ENCODE results near the gene MDFI. TPM values are rescaled to one million over a fixed set of nuclear protein-coding genes. Genes with fewer than 3 reads are reported as not detected.

The MDFI gene
- polyA plus RNA-seq, 2 of the 4 experiments (the other 2 are of a cell fraction): 0.06 to 0.30 TPM

DNA sequence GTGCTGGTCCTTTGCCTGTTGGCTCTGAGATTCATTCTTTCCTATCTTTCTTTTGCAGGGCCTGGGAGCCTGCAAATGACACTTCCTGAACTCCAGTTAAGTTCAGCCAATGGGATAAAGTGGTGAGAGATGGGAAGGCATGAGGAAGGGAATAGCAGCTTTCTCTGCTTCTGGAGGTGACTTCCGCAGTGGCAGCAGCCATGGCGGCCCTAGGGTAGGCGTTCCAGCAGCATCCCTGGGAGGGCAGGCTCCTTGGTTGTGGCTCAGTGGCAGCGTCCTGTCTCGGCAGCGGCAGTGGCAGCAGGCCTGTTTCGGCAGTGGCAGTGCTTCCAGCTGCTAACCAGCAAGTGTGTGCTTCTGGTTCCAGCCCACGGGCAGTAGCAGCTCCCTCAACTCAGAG, 7.3 kb upstream of the MDFI start:
- TF ChIP-seq TFCP2L1 (CRISPR knock-in tag; IDR thresholded peaks at IDR 0.05): no peak
- no peak for TF ChIP-seq FOSB (CRISPR knock-in tag; IDR thresholded peaks at IDR 0.05)
- TF ChIP-seq HOXB13 (CRISPR knock-in tag; IDR thresholded peaks at IDR 0.05; ENCODE audit: low read depth): no peak
- TF ChIP-seq, protein P1, sequence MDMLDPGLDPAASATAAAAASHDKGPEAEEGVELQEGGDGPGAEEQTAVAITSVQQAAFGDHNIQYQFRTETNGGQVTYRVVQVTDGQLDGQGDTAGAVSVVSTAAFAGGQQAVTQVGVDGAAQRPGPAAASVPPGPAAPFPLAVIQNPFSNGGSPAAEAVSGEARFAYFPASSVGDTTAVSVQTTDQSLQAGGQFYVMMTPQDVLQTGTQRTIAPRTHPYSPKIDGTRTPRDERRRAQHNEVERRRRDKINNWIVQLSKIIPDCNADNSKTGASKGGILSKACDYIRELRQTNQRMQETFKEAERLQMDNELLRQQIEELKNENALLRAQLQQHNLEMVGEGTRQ (IDR thresholded peaks at IDR 0.05): no peak
- TF ChIP-seq CHD2 (IDR thresholded peaks at IDR 0.05; ENCODE audit: low read length, partially characterized antibody): no peak
- TF ChIP-seq HDAC2 (IDR thresholded peaks at IDR 0.05): no peak
- no peak for TF ChIP-seq HOXA7 (CRISPR knock-in tag; IDR thresholded peaks at IDR 0.05)
- no peak for TF ChIP-seq FOSL2 (IDR thresholded peaks at IDR 0.05)
- TF ChIP-seq FOSL2 (CRISPR knock-in tag; IDR thresholded peaks at IDR 0.05): no peak
- TF ChIP-seq CBX2 (IDR thresholded peaks at IDR 0.05; ENCODE audit: borderline replicate concordance, low read depth): no peak
- TF ChIP-seq CEBPB (IDR thresholded peaks at IDR 0.05): no peak
- no peaks in the 10 kb centered on the region for H3K4me1 ChIP-seq
- no peak overlapping the region for H3K4me2 ChIP-seq
- DNase-seq (ENCODE audit: low read depth in 1 of 2, low spot score in 1 of 2): no peak
- 44% methylated on average over 1 of the region's 8 CpGs for WGBS (ENCODE audit: missing lambda C conversion rate)
- H3K4me3 ChIP-seq: no peak overlapping the region
- H3K27ac ChIP-seq: no peak overlapping the region
- POLR2A ChIA-PET: interaction anchor here (0.6 kb wide), 1 partner anchor 28 kb away, joined by 5 read pairs; no protein-coding TSS in a partner anchor
- FAIRE-seq: no peak
- CTCF ChIA-PET: interaction anchor here (0.8 kb wide), 2 partner anchors 19 to 262 kb away, joined by 3 read pairs; no protein-coding TSS in a partner anchor
- no peaks in the 10 kb centered on the region for H3K9me3 ChIP-seq
- peak in 1 of 2 experiments; percentile 54; a peak in 2 of 6 replicates for ATAC-seq

DNA sequence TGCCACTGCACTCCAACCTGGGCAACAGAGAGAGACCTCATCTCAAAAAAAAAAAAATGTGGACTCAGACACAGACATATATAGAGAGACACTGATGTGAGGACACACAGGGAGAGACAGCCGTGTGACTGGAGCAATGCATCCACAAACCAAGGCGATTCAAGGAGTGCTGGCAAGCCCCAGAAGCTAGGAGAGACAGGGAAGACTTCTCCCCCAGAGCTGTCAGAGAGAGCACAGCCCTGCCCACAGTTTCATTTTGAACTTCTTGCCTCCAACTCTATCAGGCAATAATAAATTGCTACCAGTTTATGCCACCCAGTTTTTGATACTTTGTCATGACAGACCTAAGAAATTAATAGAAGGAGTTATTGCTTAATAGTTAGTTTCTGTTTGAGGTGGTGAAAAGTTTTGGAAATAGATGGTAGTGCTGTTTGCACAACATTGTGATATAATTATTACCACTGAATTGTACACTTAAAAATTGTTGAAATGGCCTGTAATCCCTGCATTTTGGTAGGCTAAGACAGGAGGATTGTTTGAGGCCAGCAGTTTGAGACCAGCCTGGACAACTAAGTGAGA, 5.1 kb upstream of the MDFI start:
- Histone ChIP-seq H3K4me2 (no peak overlapping the region), H3K27ac (no peak overlapping the region), H3K9me3 (no peaks in the 10 kb centered on the region), H3K4me3 (no peak overlapping the region), H3K4me1 (0 out of 3 replicates have a peak, but pooled peaks cover 6% of the 10 kb centered on the region)
- WGBS (ENCODE audit: missing lambda C conversion rate): 42% methylated on average over 2 of the region's 2 CpGs
- ATAC-seq: no peak
- FAIRE-seq: no peak
- ChIA-PET CTCF (interaction anchor here (1.1 kb wide), 1 partner anchor 29 kb away, joined by 3 read pairs; no protein-coding TSS in a partner anchor), POLR2A (no interaction called here)
- no peak for DNase-seq (ENCODE audit: low read depth in 1 of 2, low spot score in 1 of 2)
- TF ChIP-seq ZSCAN20 (CRISPR knock-in tag; IDR thresholded peaks at IDR 0.05) (no peak), NR3C1 (IDR thresholded peaks at IDR 0.05) (no peak), BHLHE40 (IDR thresholded peaks at IDR 0.05; ENCODE audit: low read depth, low read length) (no peak)

DNA sequence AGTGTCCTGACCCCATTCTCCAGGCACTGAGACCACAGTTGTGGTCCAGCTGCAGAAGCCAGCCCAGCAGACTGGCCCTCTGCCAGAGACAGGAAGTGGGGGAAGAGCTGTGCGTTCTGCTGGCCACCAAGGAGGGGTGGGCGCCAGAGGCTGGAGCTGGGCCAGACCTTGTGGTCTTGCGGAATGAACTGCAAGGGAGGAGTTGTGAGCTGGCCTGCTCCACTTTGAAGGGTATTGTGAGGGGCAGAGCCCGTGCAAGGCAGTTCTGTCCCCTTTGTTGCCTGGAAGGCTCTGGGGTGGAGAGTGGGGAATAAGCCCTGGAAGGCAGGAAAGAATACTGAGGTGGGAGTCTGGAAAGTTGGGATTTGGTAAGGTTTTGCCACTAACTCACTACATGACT, 3.6 kb upstream of the MDFI start:
- DNase-seq (ENCODE audit: low read depth in 1 of 2, low spot score in 1 of 2): no peak
- H3K4me1 ChIP-seq: 0 out of 3 replicates have a peak, but pooled peaks cover 6% of the 10 kb centered on the region
- no peak for TF ChIP-seq RNF2 (IDR thresholded peaks at IDR 0.05; ENCODE audit: borderline replicate concordance, low read depth)
- TF ChIP-seq CHD2 (IDR thresholded peaks at IDR 0.05; ENCODE audit: low read length, partially characterized antibody): no peak
- no peak for TF ChIP-seq BHLHE40 (IDR thresholded peaks at IDR 0.05; ENCODE audit: low read depth, low read length)
- no peak for TF ChIP-seq ZSCAN20 (CRISPR knock-in tag; IDR thresholded peaks at IDR 0.05)
- TF ChIP-seq RARB (CRISPR knock-in tag; IDR thresholded peaks at IDR 0.05): no peak
- no peak for TF ChIP-seq TFCP2L1 (CRISPR knock-in tag; IDR thresholded peaks at IDR 0.05)
- TF ChIP-seq PHF8 (IDR thresholded peaks at IDR 0.05; ENCODE audit: borderline replicate concordance, low read depth): no peak
- no peak for TF ChIP-seq NR3C1 (IDR thresholded peaks at IDR 0.05)
- no peak for TF ChIP-seq JUNB (IDR thresholded peaks at IDR 0.05)
- TF ChIP-seq EHF (CRISPR knock-in tag; IDR thresholded peaks at IDR 0.05): no peak
- no peak for TF ChIP-seq ESRRA (IDR thresholded peaks at IDR 0.05; ENCODE audit: borderline replicate concordance, low read length)
- TF ChIP-seq HOXA7 (CRISPR knock-in tag; IDR thresholded peaks at IDR 0.05): no peak
- no peak for TF ChIP-seq KDM5A (IDR thresholded peaks at IDR 0.05)
- TF ChIP-seq EHMT2 (IDR thresholded peaks at IDR 0.05; ENCODE audit: low read depth): no peak
- TF ChIP-seq, protein P2, sequence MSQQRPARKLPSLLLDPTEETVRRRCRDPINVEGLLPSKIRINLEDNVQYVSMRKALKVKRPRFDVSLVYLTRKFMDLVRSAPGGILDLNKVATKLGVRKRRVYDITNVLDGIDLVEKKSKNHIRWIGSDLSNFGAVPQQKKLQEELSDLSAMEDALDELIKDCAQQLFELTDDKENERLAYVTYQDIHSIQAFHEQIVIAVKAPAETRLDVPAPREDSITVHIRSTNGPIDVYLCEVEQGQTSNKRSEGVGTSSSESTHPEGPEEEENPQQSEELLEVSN (IDR thresholded peaks at IDR 0.05; ENCODE audit: borderline replicate concordance, low read depth): no peak
- TF ChIP-seq MYC (IDR thresholded peaks at IDR 0.05; ENCODE audit: borderline replicate concordance, low read length): no peak
- TF ChIP-seq SREBF2 (IDR thresholded peaks at IDR 0.05): no peak
- no peak for TF ChIP-seq SMC3 (IDR thresholded peaks at IDR 0.05)
- no peak overlapping the region for H3K4me3 ChIP-seq
- CTCF ChIA-PET: interaction anchor here (0.7 to 1.2 kb wide), 2 partner anchors 49 to 267 kb away, joined by 3 to 7 read pairs; no protein-coding TSS in a partner anchor
- WGBS (ENCODE audit: missing lambda C conversion rate): 65% methylated on average over 2 of the region's 4 CpGs
- no peak overlapping the region for H3K4me2 ChIP-seq
- no peaks in the 10 kb centered on the region for H3K9me3 ChIP-seq
- no peak overlapping the region for H3K27ac ChIP-seq
- ATAC-seq: no peak
- FAIRE-seq: no peak
- POLR2A ChIA-PET: no interaction called here
